ENCODE results near the gene DNAJC9. TPM values are rescaled to one million over a fixed set of nuclear protein-coding genes. Genes with fewer than 3 reads are reported as not detected.

Gene DNAJC9
- total RNA-seq, 1 donor from 2014 or later = 22.0 TPM

GRCh38 chr10:73238990-73239566, 8.0 kb downstream of the DNAJC9 start:
- DNase-seq = no peak

GRCh38 chr10:73234695-73235094, 12.4 kb downstream of the DNAJC9 start:
- no peak for DNase-seq

GRCh38 chr10:73233883-73234282, 13.2 kb downstream of the DNAJC9 start:
- DNase-seq = no peak

- DNase-seq = no peak
Measured at GRCh38 chr10:73232887-73233286, 14.2 kb downstream of the DNAJC9 start.

GRCh38 chr10:73229567-73229966, 17.5 kb downstream of the DNAJC9 start:
- DNase-seq = no peak

GRCh38 chr10:73228247-73228646, 18.8 kb downstream of the DNAJC9 start:
- DNase-seq = no peak

GRCh38 chr10:73226663-73227062, 20.4 kb downstream of the DNAJC9 start:
- DNase-seq = no peak

- DNase-seq = no peak
Measured at GRCh38 chr10:73225518-73225917, 21.5 kb downstream of the DNAJC9 start.

GRCh38 chr10:73220989-73221388, 26.1 kb downstream of the DNAJC9 start:
- DNase-seq = no peak

GRCh38 chr10:73219384-73219783, 27.7 kb downstream of the DNAJC9 start:
- DNase-seq = no peak

- no peak for DNase-seq
Measured at GRCh38 chr10:73218431-73219191, 28.4 kb downstream of the DNAJC9 start.

- no peak for DNase-seq
Measured at GRCh38 chr10:73217628-73218027, 29.4 kb downstream of the DNAJC9 start.

GRCh38 chr10:73215749-73216148, 31.3 kb downstream of the DNAJC9 start:
- no peak for DNase-seq

GRCh38 chr10:73211106-73211811, 35.8 kb downstream of the DNAJC9 start:
- DNase-seq = no peak

GRCh38 chr10:73210395-73211105, 36.5 kb downstream of the DNAJC9 start:
- no peak for DNase-seq

- no peak for DNase-seq
Measured at GRCh38 chr10:73209705-73210104, 37.4 kb downstream of the DNAJC9 start.

GRCh38 chr10:73207883-73208282, 39.2 kb downstream of the DNAJC9 start:
- DNase-seq = no peak

GRCh38 chr10:73206385-73206784, 40.7 kb downstream of the DNAJC9 start:
- no peak for DNase-seq

- no peak for DNase-seq
Measured at GRCh38 chr10:73205890-73206289, 41.2 kb downstream of the DNAJC9 start.

GRCh38 chr10:73205081-73205480, 42.0 kb downstream of the DNAJC9 start:
- DNase-seq = no peak

All from tongue (tissue), 2 donors.